ENCODE results near the gene HIP1.
"Not testable (repeated sequence)": the region's sequence is repeated elsewhere in the genome, so short reads cannot be mapped to it uniquely, and the experiment has no call there.

HIP1 gene

GRCh38 chr7:75619636-75620035, 119.1 kb downstream of the HIP1 start:
- Histone ChIP-seq H3K9me3 (ENCODE audit: control insufficient read depth, low read length) (no peaks in the 10 kb centered on the region), H3K4me1 (ENCODE audit: control insufficient read depth, insufficient read depth, low read length) (no peaks in the 10 kb centered on the region)
- 96% methylated on average over 4 of the region's 4 CpGs for WGBS, 2 experiments

DNA sequence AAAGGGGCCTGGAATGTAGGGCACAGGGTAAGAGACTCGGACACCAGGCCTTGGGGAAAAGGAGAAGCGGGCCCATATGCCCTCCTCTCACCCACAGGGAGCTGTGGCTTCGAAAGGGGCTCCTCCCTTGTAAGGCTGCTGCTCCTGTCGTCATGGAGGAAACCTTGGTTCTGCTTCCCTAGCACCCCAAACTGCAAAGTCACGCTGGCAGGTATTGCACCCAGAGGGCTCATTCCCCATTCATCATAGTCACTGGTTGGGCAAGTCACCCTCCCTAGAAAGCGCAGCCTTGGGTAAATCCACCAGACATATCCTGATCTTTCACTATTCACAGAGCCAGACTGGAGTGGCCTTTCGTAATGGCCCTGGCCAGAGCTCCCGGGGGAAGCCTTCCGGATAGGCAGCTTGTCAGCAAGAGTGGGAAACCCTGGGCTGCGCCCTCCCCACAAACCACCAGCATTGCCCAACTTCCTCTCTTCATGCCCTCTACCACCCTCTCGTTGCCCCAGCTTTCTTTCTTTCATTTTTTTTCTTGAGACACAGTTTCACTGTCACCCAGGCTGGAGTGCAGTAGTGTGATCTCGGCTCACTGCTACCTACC, 121.0 kb downstream of the HIP1 start:
- Histone ChIP-seq H3K9me3 (ENCODE audit: control insufficient read depth, low read length) (no peaks in the 10 kb centered on the region), H3K27me3 (ENCODE audit: control insufficient read depth, insufficient read depth, low read length, poor library complexity, severe bottlenecking) (no peaks in the 10 kb centered on the region), H3K4me3 (ENCODE audit: insufficient read depth, low read depth, low read length) (no peak overlapping the region), H3K36me3 (ENCODE audit: control insufficient read depth, insufficient read depth, low read length) (no peaks in the 10 kb centered on the region), H3K27ac (ENCODE audit: insufficient read depth, low read depth, low read length, poor library complexity, severe bottlenecking) (no peak overlapping the region), H3K4me1 (ENCODE audit: control insufficient read depth, insufficient read depth, low read length) (no peaks in the 10 kb centered on the region)
- 91 to 94% methylated on average over 12 of the region's 12 CpGs for WGBS, 2 experiments

More at GRCh38 chr7:75619636-75620035, 119.1 kb downstream of the HIP1 start:
- H3K4me3 ChIP-seq (ENCODE audit: insufficient read depth, low read depth, low read length) = no peak overlapping the region
- no peaks in the 10 kb centered on the region for H3K36me3 ChIP-seq (ENCODE audit: control insufficient read depth, insufficient read depth, low read length)
- no peaks in the 10 kb centered on the region for H3K27me3 ChIP-seq (ENCODE audit: control insufficient read depth, insufficient read depth, low read length, poor library complexity, severe bottlenecking)
- no peak overlapping the region for H3K27ac ChIP-seq (ENCODE audit: insufficient read depth, low read depth, low read length, poor library complexity, severe bottlenecking)

DNA sequence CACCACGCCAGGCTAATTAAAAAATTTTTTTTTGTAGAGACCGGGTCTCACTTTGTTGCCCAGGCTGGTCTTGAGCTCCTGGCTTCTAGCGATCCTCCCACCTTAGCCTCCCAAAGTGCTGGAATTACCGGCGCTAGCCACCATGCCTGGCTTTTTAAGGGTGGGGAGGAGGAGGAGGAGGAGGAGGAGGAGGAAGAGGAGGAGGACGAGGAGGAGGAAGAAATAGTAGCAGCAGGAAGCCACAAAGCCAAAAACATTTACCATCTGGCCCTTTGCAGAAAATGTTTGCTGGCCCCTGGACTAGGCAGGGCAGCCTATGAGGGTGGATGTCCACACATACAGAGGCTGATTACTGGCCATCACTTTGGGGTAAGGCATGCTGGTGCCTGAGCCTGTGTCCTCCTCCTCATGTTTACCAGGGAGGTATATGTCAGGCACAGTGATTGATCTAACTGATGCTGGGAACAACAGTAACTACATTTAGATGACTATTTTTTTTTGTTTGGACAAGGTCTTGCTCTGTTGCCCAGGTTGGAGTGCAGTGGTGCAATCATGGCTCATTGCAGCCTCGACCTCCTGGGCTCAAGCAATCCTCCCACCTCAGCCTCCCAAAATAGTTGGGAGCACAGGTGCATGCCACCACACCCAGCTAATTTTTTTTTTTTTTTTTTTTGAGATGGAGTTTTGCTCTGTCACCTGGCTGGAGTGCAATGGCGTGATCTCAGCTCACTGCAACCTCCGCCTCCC, 122.1 kb downstream of the HIP1 start:
- Histone ChIP-seq H3K9me3 (ENCODE audit: control insufficient read depth, low read length) (no peaks in the 10 kb centered on the region), H3K36me3 (ENCODE audit: control insufficient read depth, insufficient read depth, low read length) (no peaks in the 10 kb centered on the region), H3K27me3 (ENCODE audit: control insufficient read depth, insufficient read depth, low read length, poor library complexity, severe bottlenecking) (no peaks in the 10 kb centered on the region), H3K4me3 (ENCODE audit: insufficient read depth, low read depth, low read length) (no peak overlapping the region), H3K4me1 (ENCODE audit: control insufficient read depth, insufficient read depth, low read length) (no peaks in the 10 kb centered on the region), H3K27ac (ENCODE audit: insufficient read depth, low read depth, low read length, poor library complexity, severe bottlenecking) (no peak overlapping the region)
- WGBS, 2 experiments = 89 to 91% methylated on average over 7 of the region's 9 CpGs

DNA sequence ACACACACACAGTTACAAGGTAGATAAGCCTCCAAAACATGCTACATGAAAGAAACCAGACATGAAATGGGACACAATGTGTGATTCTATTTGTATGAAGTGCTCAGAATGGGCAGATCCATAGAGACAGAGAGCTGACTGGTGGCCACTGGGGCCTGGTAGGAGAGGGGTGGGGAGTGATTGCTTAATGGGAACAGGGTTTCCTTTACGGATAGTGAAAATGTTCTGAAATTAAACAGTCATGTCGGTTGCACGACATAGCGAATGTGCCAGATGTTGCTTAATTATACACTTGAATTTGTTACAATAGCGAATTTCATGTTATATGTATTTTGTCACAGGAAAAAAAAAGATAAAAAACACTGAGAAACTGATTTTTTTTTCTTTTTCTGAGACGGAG, 124.3 kb downstream of the HIP1 start:
- Histone ChIP-seq H3K27me3 (ENCODE audit: control insufficient read depth, insufficient read depth, low read length, poor library complexity, severe bottlenecking) (no peaks in the 10 kb centered on the region), H3K4me1 (ENCODE audit: control insufficient read depth, insufficient read depth, low read length) (no peaks in the 10 kb centered on the region), H3K27ac (ENCODE audit: insufficient read depth, low read depth, low read length, poor library complexity, severe bottlenecking) (no peak overlapping the region), H3K9me3 (ENCODE audit: control insufficient read depth, low read length) (no peaks in the 10 kb centered on the region), H3K4me3 (ENCODE audit: insufficient read depth, low read depth, low read length) (no peak overlapping the region), H3K36me3 (ENCODE audit: control insufficient read depth, insufficient read depth, low read length) (no peaks in the 10 kb centered on the region)
- 86 to 91% methylated on average over 6 of the region's 6 CpGs for WGBS, 2 experiments

DNA sequence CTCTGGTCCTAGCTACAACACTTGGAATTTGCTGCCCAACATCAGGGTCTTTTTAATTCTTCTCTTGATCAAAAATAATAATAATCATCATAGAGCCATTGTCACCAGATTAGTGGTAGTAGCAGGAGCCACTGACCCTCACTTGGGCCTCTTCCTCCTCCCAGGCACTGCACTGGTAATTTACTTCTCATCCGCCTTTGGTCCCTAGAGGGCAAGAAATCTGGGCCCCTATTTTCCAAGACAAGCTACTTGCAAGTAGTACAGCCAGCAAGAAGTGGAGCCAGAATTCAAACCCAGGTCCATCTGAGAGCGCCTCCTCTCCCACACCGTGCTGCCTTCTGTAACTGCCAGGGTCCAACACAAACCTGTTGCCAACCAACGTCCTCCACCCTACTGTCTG, 125.4 kb downstream of the HIP1 start:
- Histone ChIP-seq H3K27me3 (ENCODE audit: control insufficient read depth, insufficient read depth, low read length, poor library complexity, severe bottlenecking) (no peaks in the 10 kb centered on the region), H3K4me3 (ENCODE audit: insufficient read depth, low read depth, low read length) (no peak overlapping the region), H3K27ac (ENCODE audit: insufficient read depth, low read depth, low read length, poor library complexity, severe bottlenecking) (no peak overlapping the region), H3K4me1 (ENCODE audit: control insufficient read depth, insufficient read depth, low read length) (no peaks in the 10 kb centered on the region), H3K36me3 (ENCODE audit: control insufficient read depth, insufficient read depth, low read length) (no peaks in the 10 kb centered on the region), H3K9me3 (ENCODE audit: control insufficient read depth, low read length) (no peaks in the 10 kb centered on the region)
- WGBS, 2 experiments = 90 to 95% methylated on average over 4 of the region's 4 CpGs

DNA sequence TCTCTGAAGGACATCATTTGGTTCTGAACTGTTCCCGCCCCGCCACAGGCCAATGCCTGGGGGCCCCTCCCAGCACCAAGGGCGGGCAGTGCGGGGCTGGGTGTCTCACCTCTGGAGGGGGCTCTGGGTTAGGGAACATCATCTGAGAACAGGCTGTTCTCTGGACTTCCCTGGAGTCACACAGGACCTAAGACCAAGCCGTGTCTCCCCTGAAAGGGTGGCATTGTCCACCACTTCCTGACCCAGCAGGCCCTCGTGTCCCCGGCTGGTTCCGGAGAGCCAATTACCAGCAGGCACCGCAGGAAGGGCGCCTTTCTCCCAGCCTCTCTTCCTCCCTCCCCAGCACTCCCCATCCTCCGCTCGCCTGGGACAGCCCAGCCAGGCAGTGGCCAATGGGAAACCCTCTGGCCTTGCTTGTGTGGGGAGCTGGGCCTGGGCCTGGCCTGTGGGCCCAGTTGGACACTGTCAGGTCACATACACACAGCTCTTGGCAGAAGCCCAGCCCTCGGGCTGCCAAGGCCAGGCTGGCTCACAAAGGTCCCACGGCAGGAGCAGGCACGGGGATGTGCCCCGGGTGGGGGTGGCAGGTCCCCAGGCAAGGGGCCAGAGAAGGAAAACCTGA, 127.1 kb downstream of the HIP1 start:
- Histone ChIP-seq H3K4me3 (ENCODE audit: insufficient read depth, low read depth, low read length) (no peak overlapping the region), H3K9me3 (ENCODE audit: control insufficient read depth, low read length) (no peaks in the 10 kb centered on the region), H3K4me1 (ENCODE audit: control insufficient read depth, insufficient read depth, low read length) (no peaks in the 10 kb centered on the region), H3K27me3 (ENCODE audit: control insufficient read depth, insufficient read depth, low read length, poor library complexity, severe bottlenecking) (no peaks in the 10 kb centered on the region), H3K36me3 (ENCODE audit: control insufficient read depth, insufficient read depth, low read length) (no peaks in the 10 kb centered on the region), H3K27ac (ENCODE audit: insufficient read depth, low read depth, low read length, poor library complexity, severe bottlenecking) (no peak overlapping the region)
- 59 to 60% methylated on average over 16 of the region's 16 CpGs for WGBS, 2 experiments

GRCh38 chr7:75609416-75609815, 129.3 kb downstream of the HIP1 start:
- WGBS, 2 experiments = 88 to 93% methylated on average over 11 of the region's 11 CpGs
- not testable (repeated sequence) for H3K36me3 ChIP-seq (ENCODE audit: control insufficient read depth, insufficient read depth, low read length); H3K9me3 ChIP-seq (ENCODE audit: control insufficient read depth, low read length); H3K4me3 ChIP-seq (ENCODE audit: insufficient read depth, low read depth, low read length); H3K27ac ChIP-seq (ENCODE audit: insufficient read depth, low read depth, low read length, poor library complexity, severe bottlenecking); H3K4me1 ChIP-seq (ENCODE audit: control insufficient read depth, insufficient read depth, low read length); H3K27me3 ChIP-seq (ENCODE audit: control insufficient read depth, insufficient read depth, low read length, poor library complexity, severe bottlenecking)

DNA sequence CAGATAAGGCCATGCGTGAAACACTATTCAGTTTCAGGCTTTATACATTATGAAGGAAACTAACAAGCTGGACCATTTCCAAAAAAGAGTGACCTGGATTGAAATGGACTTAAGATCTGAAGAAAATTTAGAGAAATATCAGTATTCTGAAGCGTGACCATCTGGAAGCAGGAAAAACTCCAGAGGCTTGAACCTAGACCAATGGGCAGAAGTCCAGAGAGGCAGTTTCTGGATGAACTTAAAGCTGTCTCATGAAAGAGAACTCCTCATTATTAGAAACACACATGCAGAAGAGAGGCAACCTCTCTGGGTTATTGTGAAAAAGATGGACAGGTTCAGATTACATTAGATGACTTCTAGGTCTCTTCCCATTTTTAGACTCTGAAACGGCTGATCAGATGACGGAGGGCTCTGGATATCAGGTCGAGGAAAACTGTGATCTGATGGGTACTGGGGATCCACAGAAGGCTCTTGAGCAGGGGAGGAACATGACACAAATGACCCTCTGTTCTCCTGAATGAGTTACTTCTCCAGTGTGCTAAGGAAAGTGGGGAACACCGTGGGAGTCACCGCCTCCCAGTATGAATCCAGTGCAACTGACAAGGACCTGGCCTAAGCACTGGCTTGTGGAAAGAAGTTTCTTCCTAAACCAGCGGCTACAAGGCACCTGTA, 130.2 kb downstream of the HIP1 start:
- H3K4me3 ChIP-seq (ENCODE audit: insufficient read depth, low read depth, low read length) = no peak overlapping the region
- no peaks in the 10 kb centered on the region for H3K36me3 ChIP-seq (ENCODE audit: control insufficient read depth, insufficient read depth, low read length)
- H3K4me1 ChIP-seq (ENCODE audit: control insufficient read depth, insufficient read depth, low read length) = no peaks in the 10 kb centered on the region
- H3K9me3 ChIP-seq (ENCODE audit: control insufficient read depth, low read length) = no peaks in the 10 kb centered on the region
- H3K27me3 ChIP-seq (ENCODE audit: control insufficient read depth, insufficient read depth, low read length, poor library complexity, severe bottlenecking) = no peaks in the 10 kb centered on the region
- no peak overlapping the region for H3K27ac ChIP-seq (ENCODE audit: insufficient read depth, low read depth, low read length, poor library complexity, severe bottlenecking)
- 91 to 96% methylated on average over 8 of the region's 8 CpGs for WGBS, 2 experiments

DNA sequence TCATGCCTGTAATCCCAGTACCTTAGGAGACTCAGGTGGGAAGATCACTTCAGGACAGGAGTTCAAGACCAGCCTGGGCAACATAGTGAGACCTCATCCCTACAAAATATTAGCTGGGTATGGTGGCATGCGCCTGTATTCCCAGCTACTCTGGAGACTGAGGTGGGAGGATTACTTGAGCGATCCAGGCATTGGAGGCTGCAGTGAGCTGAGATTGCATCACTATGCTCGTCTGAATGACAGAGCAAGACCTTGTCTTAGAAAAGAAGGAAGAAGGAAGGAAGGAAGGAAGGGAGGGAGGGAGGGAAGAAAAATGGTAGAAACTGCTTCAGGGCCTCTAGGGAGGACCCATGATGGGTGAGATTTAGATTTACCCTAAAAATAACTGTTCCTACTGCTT, 134.3 kb downstream of the HIP1 start:
- Histone ChIP-seq H3K4me3 (ENCODE audit: insufficient read depth, low read depth, low read length) (no peak overlapping the region), H3K9me3 (ENCODE audit: control insufficient read depth, low read length) (no peaks in the 10 kb centered on the region), H3K36me3 (ENCODE audit: control insufficient read depth, insufficient read depth, low read length) (no peaks in the 10 kb centered on the region), H3K27me3 (ENCODE audit: control insufficient read depth, insufficient read depth, low read length, poor library complexity, severe bottlenecking) (no peaks in the 10 kb centered on the region), H3K27ac (ENCODE audit: insufficient read depth, low read depth, low read length, poor library complexity, severe bottlenecking) (no peak overlapping the region), H3K4me1 (ENCODE audit: control insufficient read depth, insufficient read depth, low read length) (no peaks in the 10 kb centered on the region)
- WGBS, 2 experiments = 88 to 92% methylated on average over 3 of the region's 3 CpGs

DNA sequence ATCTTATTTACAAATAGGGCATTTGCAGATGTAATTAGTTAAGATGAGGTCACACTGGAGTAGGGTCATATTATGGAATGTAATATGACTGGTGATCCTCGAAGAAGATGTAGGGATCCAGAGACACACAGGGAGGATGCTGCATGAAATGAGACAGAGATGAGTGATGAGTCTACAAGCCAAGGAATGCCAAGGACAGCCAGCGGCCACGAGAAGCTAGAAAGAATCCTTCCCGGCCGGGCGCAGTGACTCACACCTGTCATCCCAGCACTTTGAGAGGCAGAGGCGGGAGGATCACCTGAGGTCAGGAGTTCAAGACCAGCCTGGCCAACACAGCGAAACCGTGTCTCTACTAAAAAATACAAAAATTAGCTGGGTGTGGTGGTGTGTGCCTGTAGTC, 135.9 kb downstream of the HIP1 start:
- H3K27me3 ChIP-seq (ENCODE audit: control insufficient read depth, insufficient read depth, low read length, poor library complexity, severe bottlenecking); H3K27ac ChIP-seq (ENCODE audit: insufficient read depth, low read depth, low read length, poor library complexity, severe bottlenecking); H3K4me3 ChIP-seq (ENCODE audit: insufficient read depth, low read depth, low read length); H3K4me1 ChIP-seq (ENCODE audit: control insufficient read depth, insufficient read depth, low read length); H3K36me3 ChIP-seq (ENCODE audit: control insufficient read depth, insufficient read depth, low read length); H3K9me3 ChIP-seq (ENCODE audit: control insufficient read depth, low read length): not testable (repeated sequence)
- WGBS, 2 experiments = 93% methylated on average over 9 of the region's 9 CpGs

Data from ectodermal cell (in vitro differentiated cells).